Measurements from ENCODE around the gene NKG7. TPM values are rescaled to one million over a fixed set of nuclear protein-coding genes. Genes with fewer than 3 reads are reported as not detected.

NKG7 gene
- total RNA-seq, 1 donor from 2014 or later: not detected

DNA sequence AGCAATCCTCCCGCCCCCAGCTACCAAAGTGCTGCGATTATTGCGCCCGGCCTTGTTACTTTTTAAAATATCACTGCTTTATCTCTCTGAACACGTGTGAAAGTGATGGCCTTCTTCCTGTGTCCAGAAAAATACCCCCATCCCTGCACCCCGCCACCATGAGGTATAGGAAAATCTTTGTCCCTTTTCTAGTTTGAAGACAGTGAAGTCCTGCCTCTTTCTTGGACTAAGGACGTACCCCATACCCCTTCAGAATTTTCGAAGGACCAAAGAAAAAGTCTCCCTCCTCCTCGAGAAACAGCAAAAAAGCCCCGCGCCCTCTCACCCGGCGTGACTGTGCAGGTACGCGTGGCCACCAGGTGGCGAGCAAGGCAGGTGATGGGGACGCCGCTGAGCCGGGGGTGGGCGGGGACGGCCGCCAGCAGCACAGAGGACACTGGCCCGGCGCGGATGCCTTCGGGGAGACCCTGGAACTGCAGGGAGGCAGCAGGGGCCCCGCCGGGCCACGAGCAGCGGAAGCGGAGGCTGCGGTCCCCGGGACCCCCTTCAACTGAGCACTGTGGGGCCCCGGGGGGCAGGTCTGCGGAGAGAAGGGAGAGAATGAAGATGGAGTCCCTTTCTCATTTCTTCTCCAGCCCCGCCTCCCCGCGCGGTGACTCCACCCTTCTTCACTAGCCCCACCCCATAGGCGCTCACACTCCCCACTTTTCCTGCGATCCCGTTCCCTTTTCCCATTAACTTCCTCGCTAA, 33.7 kb downstream of the NKG7 start:
- DNase-seq (ENCODE audit: low spot score): peak; percentile 89

DNA sequence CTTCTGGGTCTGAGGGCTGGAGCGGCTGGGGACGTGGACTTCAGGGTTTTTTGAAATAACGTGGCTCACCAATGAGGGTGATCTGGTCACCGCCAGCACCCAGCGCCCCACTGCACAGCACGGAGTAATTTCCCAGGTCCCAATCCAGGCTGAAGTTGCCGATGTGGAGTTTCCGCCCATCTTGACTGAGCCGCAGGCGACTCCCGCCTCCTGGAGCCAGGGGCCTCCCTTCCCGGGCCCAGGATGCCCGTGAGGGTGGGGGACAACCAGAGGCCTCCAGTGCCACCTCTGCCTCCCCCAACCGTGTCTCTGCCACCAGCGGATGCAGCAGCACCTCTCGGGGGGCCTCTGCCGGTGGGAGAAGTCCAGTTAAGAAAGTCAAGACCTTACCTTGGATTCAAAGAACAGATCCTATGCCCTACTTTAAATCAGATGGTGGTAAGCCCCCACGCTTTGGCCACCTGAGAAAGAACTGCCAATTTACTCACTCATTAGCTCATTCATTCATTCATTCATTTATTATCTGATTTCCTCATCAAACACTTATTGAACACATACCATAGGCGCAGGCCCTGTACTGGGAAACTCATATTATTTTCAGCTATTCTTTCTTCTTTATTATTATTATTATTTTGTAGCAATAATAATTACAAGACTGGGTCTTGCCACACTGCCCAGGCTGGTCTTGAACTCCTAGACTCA, 34.4 kb downstream of the NKG7 start:
- DNase-seq (ENCODE audit: low spot score): no peak

DNA sequence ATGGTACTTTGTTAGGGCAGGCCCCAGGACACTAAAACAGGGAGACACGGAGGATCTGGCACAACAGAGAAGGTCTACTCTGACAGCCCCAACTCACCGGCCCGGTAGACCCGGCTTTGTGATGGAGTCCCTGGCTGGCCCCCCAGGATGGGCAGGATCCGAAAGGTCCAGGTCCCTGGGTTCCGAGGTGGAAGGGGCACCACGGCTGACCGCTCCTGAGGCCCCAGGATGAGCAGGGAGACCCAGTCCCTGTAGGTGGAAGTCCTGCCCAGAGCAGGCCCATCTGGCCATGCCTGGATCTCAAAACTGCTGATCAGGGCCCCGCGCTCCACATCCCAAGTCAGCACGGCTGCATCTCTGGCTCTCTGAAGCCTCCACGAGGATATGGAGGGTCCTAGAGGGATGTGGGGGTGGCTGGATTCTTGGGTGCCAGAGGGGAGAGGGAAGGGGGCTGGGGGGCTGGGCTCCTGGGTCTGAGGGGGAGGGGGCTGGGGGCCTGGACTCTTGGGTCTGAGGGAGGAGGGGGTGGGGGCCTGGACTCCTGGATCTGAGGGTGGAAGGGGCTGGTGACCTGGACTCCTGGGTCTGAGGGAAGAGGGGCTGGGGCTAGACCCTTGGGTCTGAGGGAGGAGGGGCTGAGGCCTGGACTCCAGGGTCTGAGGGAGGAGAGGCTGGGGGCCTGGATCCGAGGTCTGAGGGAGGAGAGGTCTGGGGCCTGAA, 35.2 kb downstream of the NKG7 start:
- no peak for DNase-seq (ENCODE audit: low spot score)

DNA sequence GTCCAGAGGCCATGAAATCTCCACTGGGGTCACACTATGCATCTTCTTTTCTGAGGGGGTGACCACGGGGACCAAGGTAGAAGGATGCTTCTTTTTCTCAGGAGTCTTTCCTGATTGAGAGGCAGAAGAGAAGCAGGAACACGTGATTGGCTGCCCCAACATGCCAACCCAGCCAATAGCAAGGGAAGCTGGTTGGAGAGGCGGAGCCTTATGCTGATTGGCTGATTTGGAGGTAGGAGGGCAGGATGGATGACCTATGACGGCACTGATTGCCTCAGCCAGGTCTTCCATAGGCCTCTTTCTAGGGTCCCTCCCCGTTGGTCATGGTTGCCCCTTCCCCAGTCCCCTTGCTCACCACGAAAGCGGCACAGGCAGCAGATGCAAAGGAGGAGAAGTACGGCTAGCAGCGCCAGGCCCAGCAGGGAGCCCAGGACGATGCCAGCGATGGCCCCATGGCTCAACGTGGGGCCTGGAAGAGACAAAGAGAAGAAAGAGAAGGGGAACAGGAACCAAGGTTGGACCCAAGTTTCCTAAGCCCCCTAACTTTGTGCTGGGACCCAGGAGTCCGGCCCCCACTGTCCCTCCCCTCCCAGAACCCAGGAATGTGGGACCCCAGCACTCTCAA, 38.5 kb downstream of the NKG7 start:
- no peak for DNase-seq (ENCODE audit: low spot score)

DNA sequence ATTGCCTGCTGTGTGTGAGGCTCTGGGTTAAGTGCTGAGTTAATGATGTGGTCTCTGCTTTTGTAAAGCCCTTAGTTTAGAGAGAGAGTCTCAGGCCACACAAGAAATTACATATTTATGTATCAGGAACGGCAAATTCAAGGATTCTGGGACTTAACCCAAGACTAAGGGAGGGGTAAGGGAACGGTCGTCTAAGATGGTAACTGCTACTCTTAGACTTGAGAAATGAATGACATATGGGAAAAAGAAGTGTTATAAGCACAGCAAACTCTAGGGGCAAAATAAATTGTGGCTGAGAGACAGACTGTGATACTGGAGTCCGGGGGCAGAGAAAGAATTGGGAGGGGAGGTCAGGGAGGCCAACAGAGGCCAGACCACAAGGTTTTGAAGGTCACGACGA, 40.7 kb downstream of the NKG7 start:
- no peak for DNase-seq (ENCODE audit: low spot score)

DNA sequence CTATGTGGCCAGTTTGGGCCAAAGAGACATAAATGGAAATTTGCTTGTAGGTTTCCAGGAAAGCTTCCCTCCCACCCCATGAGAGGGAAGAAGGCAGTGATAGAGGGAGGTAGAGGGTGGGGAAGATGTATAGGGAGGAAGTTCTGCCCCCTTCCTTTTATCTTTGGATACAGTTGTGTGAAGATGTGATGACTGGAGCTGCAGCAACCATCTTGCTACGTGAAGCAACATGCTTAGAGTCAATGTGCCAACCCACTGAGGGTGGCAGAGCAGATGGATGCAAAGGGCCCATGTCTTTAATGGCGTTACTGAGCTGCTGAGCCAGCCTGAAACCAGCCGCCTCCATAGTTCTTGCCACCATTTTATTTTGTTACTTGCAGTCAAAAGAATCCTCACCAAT, 41.3 kb downstream of the NKG7 start:
- no peak for DNase-seq (ENCODE audit: low spot score)

DNA sequence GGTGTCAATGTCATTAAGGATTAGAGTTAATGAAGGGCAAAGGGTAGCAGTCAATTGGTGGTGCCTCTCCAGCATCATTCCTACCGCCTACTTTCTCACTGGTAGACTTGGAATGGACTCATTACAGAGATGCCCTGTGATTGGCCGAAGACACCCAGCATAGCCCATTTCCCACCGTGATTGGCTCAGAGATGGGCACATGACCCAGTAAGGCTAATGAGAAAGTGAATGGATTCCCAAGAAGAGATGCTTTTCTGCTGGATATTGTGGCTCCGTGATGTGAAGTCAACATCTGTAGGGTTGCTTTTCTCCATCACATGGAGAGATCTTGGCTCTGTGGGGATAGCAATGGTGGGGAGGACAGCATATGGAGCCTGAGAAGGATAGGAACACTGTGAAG, 42.1 kb downstream of the NKG7 start:
- no peak for DNase-seq (ENCODE audit: low spot score)

DNA sequence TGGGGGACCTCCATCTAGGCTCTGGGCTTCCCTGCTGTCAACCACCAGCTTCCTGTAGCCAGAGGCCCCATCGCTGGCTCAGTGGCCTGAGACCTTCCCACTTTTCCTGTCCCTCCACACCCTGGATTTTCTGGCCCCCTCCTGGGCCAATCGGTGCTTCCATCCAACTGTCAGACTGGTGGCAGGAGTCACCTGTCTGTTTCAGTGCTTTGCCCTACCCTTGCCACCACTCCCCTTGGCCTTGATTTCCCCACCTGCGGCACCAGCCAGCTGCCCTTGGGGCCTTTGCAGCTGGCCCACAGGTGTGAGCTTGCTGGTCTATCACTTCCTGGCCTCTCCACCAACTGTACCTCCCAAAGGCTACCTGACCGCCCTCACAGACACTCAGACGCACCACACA, 43.0 kb downstream of the NKG7 start:
- no peak for DNase-seq (ENCODE audit: low spot score)

DNA sequence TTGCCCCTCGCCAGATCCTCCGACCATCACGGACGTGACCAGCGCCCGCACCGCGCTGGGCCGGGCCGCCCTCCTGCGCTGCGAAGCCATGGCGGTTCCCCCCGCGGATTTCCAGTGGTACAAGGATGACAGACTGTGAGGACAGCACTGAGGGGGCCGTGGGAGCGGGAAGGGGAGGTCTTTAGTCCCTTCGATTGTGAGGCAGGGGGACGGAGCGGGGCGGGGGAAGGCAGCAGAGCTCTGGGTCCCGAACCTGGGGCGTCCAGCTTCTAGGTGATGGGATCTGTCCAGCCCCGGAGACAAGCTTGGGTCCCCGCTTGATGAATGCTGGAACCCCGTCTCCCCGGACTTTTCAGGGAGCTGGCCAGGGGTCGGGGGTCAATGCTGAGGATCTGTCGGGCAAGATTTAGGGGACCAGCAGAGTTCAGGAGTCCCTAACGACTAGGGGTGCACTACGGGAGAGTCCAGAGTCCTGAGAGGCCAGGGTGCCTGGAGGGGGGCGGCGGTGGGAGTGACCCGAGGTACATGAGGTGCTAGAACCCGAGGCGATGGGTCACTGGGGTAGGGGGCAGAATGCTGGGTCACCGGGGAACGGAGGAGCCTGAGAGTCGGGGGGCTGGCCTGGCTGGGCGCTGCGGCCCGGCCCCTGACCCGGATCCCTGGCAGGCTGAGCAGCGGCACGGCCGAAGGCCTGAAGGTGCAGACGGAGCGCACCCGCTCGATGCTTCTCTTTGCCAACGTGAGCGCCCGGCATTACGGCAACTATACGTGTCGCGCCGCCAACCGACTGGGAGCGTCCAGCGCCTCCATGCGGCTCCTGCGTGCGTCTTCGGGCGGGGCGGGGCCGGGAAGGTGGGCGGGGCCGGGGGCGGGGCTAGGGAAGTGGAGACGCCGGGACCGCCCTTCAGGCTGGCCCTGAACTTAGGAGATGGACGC, 45.1 kb downstream of the NKG7 start:
- DNase-seq (ENCODE audit: low spot score): peak; percentile 54

DNA sequence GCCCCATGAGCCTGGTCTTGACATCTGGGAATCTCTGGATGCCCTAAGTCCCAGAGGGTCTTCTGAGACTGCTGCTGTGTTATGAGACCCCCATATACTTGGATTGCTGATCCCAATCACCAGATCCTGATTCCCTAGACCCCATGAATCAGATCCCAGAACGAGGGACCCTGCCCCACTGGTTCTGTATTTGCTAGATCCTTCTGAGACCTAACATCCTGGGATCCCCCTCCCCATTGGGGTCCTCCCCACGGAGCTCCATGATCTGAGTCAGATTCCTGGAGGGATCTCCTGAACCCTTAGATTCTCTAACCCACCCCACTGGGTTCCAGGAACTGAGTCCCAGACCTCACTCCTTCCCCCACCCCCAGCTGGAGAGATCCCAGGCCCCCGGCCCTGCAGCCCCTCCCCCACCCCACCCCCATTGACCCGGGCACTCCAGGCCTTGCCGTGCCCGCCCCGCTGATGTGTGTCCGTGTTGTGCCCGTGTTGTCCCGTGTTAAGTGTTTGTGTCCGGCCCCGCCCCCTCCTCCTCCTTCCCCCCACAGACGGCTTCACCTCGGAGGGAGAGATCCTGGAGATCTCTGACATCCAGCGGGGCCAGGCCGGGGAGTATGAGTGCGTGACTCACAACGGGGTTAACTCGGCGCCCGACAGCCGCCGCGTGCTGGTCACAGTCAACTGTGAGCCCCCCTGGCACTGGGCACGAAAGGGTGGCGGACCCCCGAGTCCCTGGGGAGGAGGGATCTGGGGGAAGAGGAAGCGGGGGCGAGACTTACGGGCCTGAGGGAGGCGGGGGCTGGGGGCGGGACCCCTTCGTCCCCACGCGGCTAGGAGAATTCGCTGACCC, 46.0 kb downstream of the NKG7 start:
- no peak for DNase-seq (ENCODE audit: low spot score)

DNA sequence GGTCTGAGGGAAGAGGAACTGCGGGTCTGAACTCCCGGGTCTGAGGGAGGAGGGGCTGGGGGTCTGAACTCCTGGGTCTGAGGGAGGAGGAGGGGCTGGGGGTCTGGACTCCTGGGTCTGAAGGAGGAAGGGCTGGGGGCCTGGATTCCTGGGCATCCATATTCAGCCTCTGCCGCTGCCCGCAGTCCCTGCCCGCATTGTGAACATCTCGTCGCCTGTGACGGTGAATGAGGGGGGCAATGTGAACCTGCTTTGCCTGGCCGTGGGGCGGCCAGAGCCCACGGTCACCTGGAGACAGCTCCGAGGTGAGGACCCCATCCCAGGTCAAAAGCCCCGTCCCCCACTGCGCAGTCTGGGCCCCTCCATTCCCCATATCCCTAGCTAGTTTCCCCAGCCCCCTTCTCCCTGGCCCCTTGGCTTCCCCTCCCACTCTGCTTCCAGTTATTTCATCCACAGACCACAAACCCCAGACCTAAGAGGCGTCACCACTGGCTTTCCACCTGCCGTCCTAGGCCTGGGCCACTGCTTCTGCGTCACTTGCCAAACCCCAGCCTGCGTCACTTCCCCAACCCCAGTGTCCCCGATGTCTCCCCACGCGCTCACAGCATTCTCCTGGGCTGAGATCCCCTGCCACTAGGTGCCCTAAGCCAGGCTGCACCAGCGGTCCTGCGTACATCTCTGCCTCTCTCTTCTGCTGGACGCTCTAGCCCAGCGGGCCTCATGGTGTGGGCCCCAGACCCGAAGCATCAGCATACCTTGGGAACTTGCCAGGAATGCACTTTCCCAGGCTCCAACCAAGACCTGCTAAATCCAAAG, 47.1 kb downstream of the NKG7 start:
- no peak for DNase-seq (ENCODE audit: low spot score)

DNA sequence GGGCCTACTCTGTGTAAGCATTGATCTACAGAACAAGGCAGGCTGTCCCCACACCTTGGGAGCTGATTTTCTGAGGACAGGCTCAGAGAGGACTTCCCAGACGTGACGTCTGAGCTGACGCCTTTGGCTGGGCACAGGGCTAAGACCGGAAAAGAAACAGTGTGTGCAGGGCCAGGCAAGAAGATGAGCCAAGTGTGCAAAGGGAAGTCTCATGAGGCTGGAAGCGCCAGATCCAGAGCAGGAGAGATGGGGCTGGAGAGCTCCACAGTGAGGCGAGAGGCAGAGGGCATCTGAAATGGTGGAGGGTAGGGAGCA, 48.3 kb downstream of the NKG7 start:
- no peak for DNase-seq (ENCODE audit: low spot score)

DNA sequence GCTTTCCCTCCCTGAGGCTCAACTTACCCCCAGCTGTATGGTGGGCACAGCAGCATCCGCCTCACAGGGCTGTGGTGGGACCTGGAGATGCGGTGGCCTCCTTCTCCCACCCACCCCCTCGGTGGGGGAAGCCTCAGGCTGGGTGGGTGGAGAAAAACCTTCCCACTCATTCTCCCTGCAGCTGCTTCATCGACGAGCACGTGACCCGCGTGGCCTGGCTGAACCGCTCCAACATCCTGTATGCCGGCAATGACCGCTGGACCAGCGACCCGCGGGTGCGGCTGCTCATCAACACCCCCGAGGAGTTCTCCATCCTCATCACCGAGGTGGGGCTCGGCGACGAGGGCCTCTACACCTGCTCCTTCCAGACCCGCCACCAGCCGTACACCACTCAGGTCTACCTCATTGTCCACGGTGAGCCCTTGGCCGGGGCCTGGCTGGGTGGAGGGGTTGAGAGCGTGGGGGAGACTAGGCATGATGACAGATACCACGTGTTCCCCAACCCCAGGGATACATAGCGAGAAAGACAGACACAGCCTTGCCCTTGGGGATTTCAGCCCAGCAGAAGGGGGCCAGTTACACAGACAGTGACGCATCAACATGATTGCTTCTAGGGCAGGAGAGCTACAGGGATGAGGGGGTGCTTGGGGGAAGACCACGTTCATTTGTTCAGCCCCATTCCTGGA, 48.8 kb downstream of the NKG7 start:
- DNase-seq (ENCODE audit: low spot score): no peak

DNA sequence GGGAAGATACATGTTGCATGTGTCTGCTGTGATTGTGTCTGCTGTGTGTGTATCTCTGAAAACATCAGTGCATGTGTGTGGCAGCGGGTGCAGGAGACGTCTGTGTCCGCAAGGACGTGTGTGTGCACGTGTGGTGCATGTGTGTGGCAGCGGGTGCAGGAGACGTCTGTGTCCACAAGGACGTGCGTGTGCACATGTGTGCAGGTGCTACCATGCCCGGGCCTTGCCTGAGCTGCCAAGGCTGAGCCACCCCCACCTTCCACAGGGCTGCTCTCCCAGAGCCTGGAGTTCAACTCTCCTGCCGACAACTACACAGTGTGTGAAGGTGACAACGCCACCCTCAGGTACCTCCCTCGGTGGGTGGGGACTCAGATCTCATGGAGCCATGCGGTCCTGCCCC, 50.7 kb downstream of the NKG7 start:
- no peak for DNase-seq (ENCODE audit: low spot score)

Other genes with a start within 250 kb of the NKG7 start
- gene SIGLEC9, start 247.7 kb downstream of the NKG7 start, total RNA-seq (ENCODE audit: insufficient read depth, low replicate concordance): 2.2 TPM
- 3.1 TPM for gene SIGLEC7, start 230.4 kb downstream of the NKG7 start, total RNA-seq (ENCODE audit: insufficient read depth, low replicate concordance)
- gene CD33, start 147.6 kb downstream of the NKG7 start, total RNA-seq (ENCODE audit: insufficient read depth, low replicate concordance): 5.3 TPM
- gene SIGLECL1, start 121.6 kb downstream of the NKG7 start, total RNA-seq (ENCODE audit: insufficient read depth, low replicate concordance): not detected
- 2.2 TPM for gene IGLON5, start 61.0 kb downstream of the NKG7 start, total RNA-seq (ENCODE audit: insufficient read depth, low replicate concordance)
- 1.2 TPM for gene VSIG10L, start 30.5 kb downstream of the NKG7 start, total RNA-seq (ENCODE audit: insufficient read depth, low replicate concordance)
- gene ETFB, start 6.3 kb downstream of the NKG7 start, total RNA-seq (ENCODE audit: insufficient read depth, low replicate concordance): 26.7 TPM
- not detected for gene CLDND2, start 3.7 kb downstream of the NKG7 start, total RNA-seq (ENCODE audit: insufficient read depth, low replicate concordance)
- gene LIM2, start 15.3 kb upstream of the NKG7 start, total RNA-seq (ENCODE audit: insufficient read depth, low replicate concordance): not detected
- gene C19orf84, start 17.9 kb upstream of the NKG7 start, total RNA-seq (ENCODE audit: insufficient read depth, low replicate concordance): 2.4 TPM
- gene SIGLEC10, start 45.0 kb upstream of the NKG7 start, total RNA-seq (ENCODE audit: insufficient read depth, low replicate concordance): 5.1 TPM
- gene SIGLEC8, start 85.8 kb upstream of the NKG7 start, total RNA-seq (ENCODE audit: insufficient read depth, low replicate concordance): 0.72 TPM
- gene CEACAM18, start 105.9 kb upstream of the NKG7 start, total RNA-seq (ENCODE audit: insufficient read depth, low replicate concordance): not detected
- gene SIGLEC12, start 129.1 kb upstream of the NKG7 start, total RNA-seq (ENCODE audit: insufficient read depth, low replicate concordance): 5.3 TPM
- not detected for gene SIGLEC6, start 159.0 kb upstream of the NKG7 start, total RNA-seq (ENCODE audit: insufficient read depth, low replicate concordance)
- gene ZNF175, start 198.6 kb upstream of the NKG7 start, total RNA-seq (ENCODE audit: insufficient read depth, low replicate concordance): 17.3 TPM